Tibial nerve (tissue), 4 donors: ENCODE measurements around the gene MAP1B. TPM values are rescaled to one million over a fixed set of nuclear protein-coding genes. Genes with fewer than 3 reads are reported as not detected.

Experiments
- DNase-seq, 2 donors: peaks; one replicate each; pipeline ENCODE4 v3.0.0-alpha.2; 2019; ENCODE audit warnings: low spot score in 2 of 2
- H3K27ac ChIP-seq, 4 donors: fragments of 200-600 bp; sonication (generic) in 3 of 4; one replicate each; pipeline ENCODE4 v1.5.1; 2017 to 2019; ENCODE audit warnings: mild to moderate bottlenecking in 1 of 4
- H3K27me3 ChIP-seq, 2 donors: fragments of 200-600 bp; sonication (generic) in 1 of 2; one replicate each; pipeline versions ENCODE4 v1.5.1 to v1.6.0; 2017 to 2019
- H3K36me3 ChIP-seq, 3 donors: fragments of 200-600 bp; sonication (generic); one replicate each; pipeline ENCODE4 v1.5.1; 2018 to 2019
- H3K4me1 ChIP-seq, 4 donors: fragments of 200-600 bp; sonication (generic) in 3 of 4; one replicate each; pipeline ENCODE4 v1.5.1; 2017 to 2019
- H3K4me3 ChIP-seq, 4 donors: fragments of 200-600 bp; sonication (generic) in 3 of 4; one replicate each; pipeline ENCODE4 v1.5.1; 2017 to 2019; ENCODE audit warnings: mild to moderate bottlenecking in 1 of 4, moderate library complexity in 1 of 4
- H3K9me3 ChIP-seq, 4 donors: fragments of 200-600 bp; sonication (generic) in 3 of 4; one replicate each; pipeline ENCODE4 v1.5.1; 2017 to 2019
- CTCF ChIP-seq, 5 experiments: fragments of 200-600 bp in 3 of 5; fragments of 450-650 bp in 2 of 5; sonication (generic) in 3 of 5; IDR thresholded peaks; one replicate each; pipeline ENCODE4 v1.5.1; 2016 to 2019; ENCODE audit warnings: antibody characterized with exemption in 5 of 5, mild to moderate bottlenecking in 3 of 5, moderate library complexity in 2 of 5
- EP300 ChIP-seq, 2 donors: sonication (generic); formaldehyde crosslinking; IDR thresholded peaks; one replicate each; pipeline ENCODE4 v1.6.1; 2017; ENCODE audit warnings: antibody characterized with exemption in 2 of 2, mild to moderate bottlenecking in 1 of 2
- POLR2A ChIP-seq, 2 donors: fragments of 450-650 bp; IDR thresholded peaks; one replicate each; pipeline ENCODE4 v1.6.1; 2017; ENCODE audit warnings: antibody characterized with exemption in 2 of 2, mild to moderate bottlenecking in 2 of 2, moderate library complexity in 2 of 2
- WGBS, 2 donors: methylation state at CpG; one replicate each; pipeline ENCODE4 v1.1.5; 2018; 5-methylcytosine and 5-hydroxymethylcytosine counted together
- total RNA-seq, 4 donors: library from RNA; depleted of rRNA; stranded (reverse); fragments of >200 nt; gene quantifications; one replicate each; pipeline ENCODE4 v1.1.0, GENCODE V29; 2016

Gene MAP1B
- total RNA-seq, 4 donors from 2014 or later: 223 to 587 (median 472) TPM

GRCh38 chr5:72197393-72197792, 90.1 kb downstream of the MAP1B start:
- peaks cover 0 to 10% (median under 1%) of the 10 kb centered on the region in 4 donors for H3K4me1 ChIP-seq
- H3K27me3 ChIP-seq: no peaks in the 10 kb centered on the region
- H3K9me3 ChIP-seq: peaks cover 0 to 4% (median 0%) of the 10 kb centered on the region in 4 donors
- no peak overlapping the region for H3K4me3 ChIP-seq
- no peak for TF ChIP-seq CTCF (IDR thresholded peaks at IDR 0.05)
- TF ChIP-seq POLR2A (IDR thresholded peaks at IDR 0.05): no peak
- TF ChIP-seq EP300 (IDR thresholded peaks at IDR 0.05): no peak
- DNase-seq: no peak
- peaks cover 0 to 91% (median 0%) of the 10 kb centered on the region in 3 donors for H3K36me3 ChIP-seq
- 96% methylated on average over 5 of the region's 5 CpGs for WGBS, 2 donors
- H3K27ac ChIP-seq: no peak overlapping the region

DNA sequence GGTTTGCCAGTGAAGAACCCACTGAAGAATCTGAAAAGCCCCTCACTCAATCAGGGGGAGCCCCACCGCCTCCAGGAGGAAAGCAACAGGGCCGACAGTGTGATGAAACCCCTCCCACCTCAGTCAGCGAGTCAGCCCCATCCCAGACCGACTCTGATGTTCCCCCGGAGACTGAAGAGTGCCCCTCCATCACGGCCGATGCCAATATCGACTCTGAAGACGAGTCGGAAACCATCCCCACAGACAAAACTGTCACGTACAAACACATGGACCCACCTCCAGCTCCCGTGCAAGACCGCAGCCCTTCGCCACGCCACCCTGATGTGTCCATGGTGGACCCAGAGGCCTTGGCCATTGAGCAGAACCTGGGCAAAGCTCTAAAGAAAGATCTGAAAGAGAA, 92.4 kb downstream of the MAP1B start:
- WGBS, 2 donors: 97 to 98% methylated on average over 14 to 15 of the region's 15 CpGs
- Histone ChIP-seq H3K9me3 (peaks cover 0 to 4% (median 0%) of the 10 kb centered on the region in 4 donors), H3K36me3 (peaks cover 0 to 91% (median 0%) of the 10 kb centered on the region in 3 donors), H3K4me1 (peaks cover 0 to 7% (median 0%) of the 10 kb centered on the region in 4 donors), H3K27ac (no peak overlapping the region), H3K4me3 (no peak overlapping the region), H3K27me3 (no peaks in the 10 kb centered on the region)
- no peak for DNase-seq
- TF ChIP-seq POLR2A (IDR thresholded peaks at IDR 0.05) (no peak), EP300 (IDR thresholded peaks at IDR 0.05) (no peak), CTCF (IDR thresholded peaks at IDR 0.05) (no peak)

DNA sequence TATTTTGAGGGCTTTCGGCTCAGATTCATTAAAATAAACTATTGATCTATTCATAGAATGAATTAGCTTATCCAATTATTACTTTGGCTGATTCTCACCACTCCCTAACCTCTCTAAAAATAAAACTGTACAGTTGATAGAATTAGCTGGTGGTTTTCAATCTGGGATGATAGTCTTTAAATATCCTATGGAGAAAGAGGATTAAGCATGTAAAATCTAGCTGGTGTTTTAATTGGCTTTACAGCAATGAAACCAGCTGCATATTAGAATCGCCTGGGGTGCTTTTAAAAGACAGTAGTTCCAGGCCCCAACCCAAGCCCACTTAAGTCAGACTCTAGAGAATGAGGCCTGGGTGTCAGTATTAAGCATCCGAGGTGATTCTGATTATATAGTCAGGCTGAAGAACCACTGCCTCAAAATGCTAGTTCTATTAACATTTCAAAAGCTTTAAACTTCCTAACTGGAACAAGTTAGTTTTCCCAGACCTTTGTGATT, 95.1 kb downstream of the MAP1B start:
- H3K9me3 ChIP-seq: no peaks in the 10 kb centered on the region
- H3K36me3 ChIP-seq: peaks cover 0 to 85% (median 0%) of the 10 kb centered on the region in 3 donors
- no peak overlapping the region for H3K4me3 ChIP-seq
- no peaks in the 10 kb centered on the region for H3K27me3 ChIP-seq
- TF ChIP-seq POLR2A (IDR thresholded peaks at IDR 0.05) (no peak), CTCF (IDR thresholded peaks at IDR 0.05) (no peak), EP300 (IDR thresholded peaks at IDR 0.05) (no peak)
- peaks cover 0 to 14% (median 0%) of the 10 kb centered on the region in 4 donors for H3K4me1 ChIP-seq
- no peak for DNase-seq
- 44 to 50% methylated on average over 3 of the region's 3 CpGs for WGBS, 2 donors
- H3K27ac ChIP-seq: no peak overlapping the region

DNA sequence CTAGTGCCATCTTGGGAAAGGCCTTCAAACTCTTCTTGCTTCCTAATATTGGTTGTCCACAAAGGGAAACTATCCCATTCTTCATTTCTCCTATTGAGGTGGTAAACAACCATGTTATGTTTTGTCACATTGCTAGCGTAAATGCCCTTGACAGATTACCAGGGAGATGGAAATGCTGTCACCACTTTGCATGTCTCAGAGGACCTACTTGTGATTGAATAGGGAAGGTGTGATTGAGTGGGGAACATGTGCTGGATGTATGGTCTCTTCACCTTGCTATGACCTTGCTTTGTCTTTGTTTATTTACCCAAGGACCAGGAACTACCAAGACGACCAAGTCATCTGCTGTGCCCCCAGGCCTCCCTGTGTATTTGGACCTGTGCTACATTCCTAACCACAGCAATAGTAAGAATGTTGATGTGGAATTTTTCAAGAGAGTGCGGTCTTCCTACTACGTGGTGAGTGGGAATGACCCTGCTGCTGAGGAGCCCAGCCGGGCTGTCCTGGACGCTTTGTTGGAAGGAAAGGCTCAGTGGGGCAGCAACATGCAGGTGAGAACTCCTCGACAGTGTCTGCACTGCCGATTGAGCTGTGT, 96.1 kb downstream of the MAP1B start:
- no peaks in the 10 kb centered on the region for H3K27me3 ChIP-seq
- no peak for DNase-seq
- WGBS, 2 donors: 85 to 90% methylated on average over 8 of the region's 8 CpGs
- H3K36me3 ChIP-seq: peaks cover 0 to 75% (median 0%) of the 10 kb centered on the region in 3 donors
- no peaks in the 10 kb centered on the region for H3K9me3 ChIP-seq
- TF ChIP-seq EP300 (IDR thresholded peaks at IDR 0.05) (no peak), CTCF (IDR thresholded peaks at IDR 0.05) (no peak), POLR2A (IDR thresholded peaks at IDR 0.05) (no peak)
- H3K4me1 ChIP-seq: peaks cover 0 to 14% (median 0%) of the 10 kb centered on the region in 4 donors
- no peak overlapping the region for H3K4me3 ChIP-seq
- no peak overlapping the region for H3K27ac ChIP-seq

DNA sequence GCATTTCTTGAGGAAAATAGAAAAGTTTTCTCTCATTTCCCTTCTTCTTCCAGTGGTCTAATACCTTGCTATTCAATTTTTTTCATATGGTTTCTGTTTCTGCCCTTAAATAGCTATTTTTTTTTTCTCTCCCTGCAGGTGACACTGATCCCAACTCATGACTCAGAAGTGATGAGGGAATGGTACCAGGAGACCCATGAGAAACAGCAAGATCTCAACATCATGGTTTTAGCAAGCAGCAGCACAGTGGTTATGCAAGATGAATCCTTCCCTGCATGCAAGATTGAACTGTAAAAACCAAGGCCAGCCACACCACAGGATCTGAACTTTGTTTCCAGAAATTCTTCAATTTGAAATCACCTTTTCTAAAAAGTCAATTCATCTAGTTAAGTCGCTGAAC, 97.7 kb downstream of the MAP1B start:
- Histone ChIP-seq H3K4me1 (peaks cover 0 to 22% (median 0%) of the 10 kb centered on the region in 4 donors), H3K4me3 (no peak overlapping the region), H3K36me3 (peaks cover 0 to 63% (median 0%) of the 10 kb centered on the region in 3 donors), H3K9me3 (no peaks in the 10 kb centered on the region), H3K27me3 (no peaks in the 10 kb centered on the region), H3K27ac (no peak overlapping the region)
- TF ChIP-seq CTCF (IDR thresholded peaks at IDR 0.05) (no peak), EP300 (IDR thresholded peaks at IDR 0.05) (no peak), POLR2A (IDR thresholded peaks at IDR 0.05) (no peak)
- WGBS, 2 donors: 90 to 100% methylated on average over 1 of the region's 1 CpG
- DNase-seq: no peak
